HepG2 (cell line): Measurements from ENCODE around the gene POMP. TPM values are rescaled to one million over a fixed set of nuclear protein-coding genes. Genes with fewer than 3 reads are reported as not detected.

Experiments used
- BRD4 ChIP-seq: sonication (generic); formaldehyde crosslinking; IDR thresholded peaks from 2 replicates; pipeline ENCODE4 v1.4.0; 2020; ENCODE audit warnings: missing genetic modification reagents
- CCAR2 ChIP-seq: fragments of 200-400 bp; formaldehyde crosslinking; optimal IDR thresholded peaks from 2 replicates; pipeline ENCODE3; 2018; ENCODE audit warnings: low read depth, mild to moderate bottlenecking, low read length, moderate library complexity
- ESRRA ChIP-seq: sonication (generic); formaldehyde crosslinking; IDR thresholded peaks from 2 replicates; pipeline ENCODE4 v1.5.1; 2020; ENCODE audit warnings: mild to moderate bottlenecking, low read depth, missing genetic modification reagents
- HDAC6 ChIP-seq: fragments of 200-600 bp; sonication (generic); IDR thresholded peaks from 2 replicates; pipeline ENCODE4 v1.7.0; 2017; ENCODE audit warnings: mild to moderate bottlenecking, antibody characterized with exemption, low read length, low read depth
- JARID2 ChIP-seq: sonication (generic); formaldehyde crosslinking; IDR thresholded peaks from 2 replicates; pipeline ENCODE4 v1.8.1; 2023; ENCODE audit warnings: missing genetic modification reagents, inconsistent platforms; ENCODE audit not compliant: insufficient replicate concordance
- KDM2A ChIP-seq: sonication (generic); formaldehyde crosslinking; IDR thresholded peaks from 2 replicates; pipeline ENCODE4 v1.4.0; 2020; ENCODE audit warnings: low read depth, missing genetic modification reagents, borderline replicate concordance
- KLF6 ChIP-seq: IDR thresholded peaks from 2 replicates; pipeline ENCODE4 v1.8.0; 2016; ENCODE audit warnings: missing biosample characterization, missing genetic modification reagents
- MEIS2 ChIP-seq: sonication (generic); formaldehyde crosslinking; IDR thresholded peaks from 2 replicates; pipeline ENCODE4 v1.9.0; 2021; ENCODE audit warnings: mild to moderate bottlenecking, missing genetic modification reagents
- RARG ChIP-seq: sonication (generic); formaldehyde crosslinking; IDR thresholded peaks from 2 replicates; pipeline ENCODE4 v1.4.0; 2020; ENCODE audit warnings: low read depth, mild to moderate bottlenecking, missing genetic modification reagents
- SRF ChIP-seq: IDR thresholded peaks from 2 replicates; pipeline ENCODE4 v1.6.1; 2011; ENCODE audit warnings: mild to moderate bottlenecking, low read depth, low read length, moderate library complexity
- SSRP1 ChIP-seq: IDR thresholded peaks from 2 replicates; pipeline ENCODE4 v1.6.1; 2016; ENCODE audit warnings: control low read depth
- THAP8 ChIP-seq: sonication (generic); formaldehyde crosslinking; IDR thresholded peaks from 2 replicates; pipeline ENCODE4 v1.5.1; 2020; ENCODE audit warnings: missing genetic modification reagents, mild to moderate bottlenecking, borderline replicate concordance
- ZFP36 ChIP-seq: fragments of 150-350 bp; IDR thresholded peaks from 2 replicates; pipeline ENCODE4 v1.6.1; 2018; ENCODE audit warnings: borderline replicate concordance, low read length, low read depth; ENCODE audit not compliant: partially characterized antibody
- ZFYVE20 ChIP-seq: sonication (generic); formaldehyde crosslinking; IDR thresholded peaks from 2 replicates; pipeline ENCODE4 v1.8.0; 2023; ENCODE audit warnings: low read depth, mild to moderate bottlenecking, moderate library complexity, missing genetic modification reagents, borderline replicate concordance
- ZMYM2 ChIP-seq: sonication (generic); formaldehyde crosslinking; IDR thresholded peaks from 2 replicates; pipeline ENCODE4 v1.8.0; 2022; ENCODE audit warnings: mild to moderate bottlenecking, missing genetic modification reagents
- ZNF24 ChIP-seq: fragments of 450-650 bp; IDR thresholded peaks from 2 replicates; pipeline ENCODE4 v1.6.1; 2017; ENCODE audit warnings: antibody characterized with exemption, mild to moderate bottlenecking
- ZNF430 ChIP-seq: sonication (generic); formaldehyde crosslinking; IDR thresholded peaks from 2 replicates; pipeline ENCODE4 v1.9.0; 2021; ENCODE audit warnings: mild to moderate bottlenecking, missing genetic modification reagents
- ZNF7 ChIP-seq: IDR thresholded peaks from 2 replicates; pipeline ENCODE4 v1.6.1; 2016; ENCODE audit warnings: missing biosample characterization, missing genetic modification reagents
- ZNF780A ChIP-seq: sonication (generic); formaldehyde crosslinking; IDR thresholded peaks from 2 replicates; pipeline ENCODE4 v1.8.0; 2022; ENCODE audit warnings: mild to moderate bottlenecking, missing genetic modification reagents, moderate library complexity
- ZNF782 ChIP-seq: sonication (generic); formaldehyde crosslinking; IDR thresholded peaks from 2 replicates; pipeline ENCODE4 v1.4.0; 2020; ENCODE audit warnings: missing genetic modification reagents, mild to moderate bottlenecking, borderline replicate concordance
- ZNF784 ChIP-seq: sonication (generic); formaldehyde crosslinking; IDR thresholded peaks from 2 replicates; pipeline ENCODE4 v1.5.1; 2020; ENCODE audit warnings: missing genetic modification reagents, mild to moderate bottlenecking, borderline replicate concordance
- ZSCAN31 ChIP-seq: sonication (generic); formaldehyde crosslinking; IDR thresholded peaks from 2 replicates; pipeline ENCODE4 v1.5.0; 2020; ENCODE audit warnings: low read depth, mild to moderate bottlenecking, missing genetic modification reagents
- polyA plus RNA-seq, 8 experiments: library from polyadenylated mRNA; depleted of rRNA in 3 of 8; stranded (reverse) in 7 of 8; unstranded in 1 of 8; fragments of >200 nt; fragmentation: Illumina TruSeq in 4 of 8; extraction: Trizol in 4 of 8; gene quantifications; 2 replicates each; pipeline versions ENCODE4 v1.2.1 to v1.2.3, GENCODE V29; 2011 to 2016; ENCODE audit warnings: low read depth in 4 of 8, missing spikeins in 1 of 8, mixed read lengths in 1 of 8; ENCODE audit not compliant: insufficient read depth in 1 of 8
- total RNA-seq, 5 experiments: library from RNA; depleted of rRNA; stranded (reverse); fragments of >200 nt; fragmentation: Illumina TruSeq; extraction: Trizol; gene quantifications; 2 replicates each; pipeline ENCODE4 v1.2.3, GENCODE V29; 2016; ENCODE audit warnings: low read depth in 1 of 5
- TF ChIP-seq, protein P1 (sequence below), 2 experiments: sonication (generic) in 1 of 2; formaldehyde crosslinking in 1 of 2; IDR thresholded peaks; 2 replicates each; pipeline versions ENCODE4 v1.4.0 to v1.6.1; 2018 to 2020; ENCODE audit warnings: missing genetic modification reagents in 2 of 2, borderline replicate concordance in 1 of 2, low read depth in 1 of 2, mild to moderate bottlenecking in 1 of 2, missing biosample characterization in 1 of 2
- TF ChIP-seq, protein P2 (sequence below): IDR thresholded peaks from 2 replicates; pipeline ENCODE4 v1.6.1; 2016; ENCODE audit warnings: mild to moderate bottlenecking, missing biosample characterization, missing genetic modification reagents
- TF ChIP-seq, protein P3 (sequence below): IDR thresholded peaks from 2 replicates; pipeline ENCODE4 v1.6.1; 2016; ENCODE audit warnings: mild to moderate bottlenecking

Gene POMP
- total and polyA plus RNA-seq, 2 of the 13 experiments (the other 11 are each of a cell fraction or from before 2014, with no cell fraction given): 30.6 to 118 TPM

DNA sequence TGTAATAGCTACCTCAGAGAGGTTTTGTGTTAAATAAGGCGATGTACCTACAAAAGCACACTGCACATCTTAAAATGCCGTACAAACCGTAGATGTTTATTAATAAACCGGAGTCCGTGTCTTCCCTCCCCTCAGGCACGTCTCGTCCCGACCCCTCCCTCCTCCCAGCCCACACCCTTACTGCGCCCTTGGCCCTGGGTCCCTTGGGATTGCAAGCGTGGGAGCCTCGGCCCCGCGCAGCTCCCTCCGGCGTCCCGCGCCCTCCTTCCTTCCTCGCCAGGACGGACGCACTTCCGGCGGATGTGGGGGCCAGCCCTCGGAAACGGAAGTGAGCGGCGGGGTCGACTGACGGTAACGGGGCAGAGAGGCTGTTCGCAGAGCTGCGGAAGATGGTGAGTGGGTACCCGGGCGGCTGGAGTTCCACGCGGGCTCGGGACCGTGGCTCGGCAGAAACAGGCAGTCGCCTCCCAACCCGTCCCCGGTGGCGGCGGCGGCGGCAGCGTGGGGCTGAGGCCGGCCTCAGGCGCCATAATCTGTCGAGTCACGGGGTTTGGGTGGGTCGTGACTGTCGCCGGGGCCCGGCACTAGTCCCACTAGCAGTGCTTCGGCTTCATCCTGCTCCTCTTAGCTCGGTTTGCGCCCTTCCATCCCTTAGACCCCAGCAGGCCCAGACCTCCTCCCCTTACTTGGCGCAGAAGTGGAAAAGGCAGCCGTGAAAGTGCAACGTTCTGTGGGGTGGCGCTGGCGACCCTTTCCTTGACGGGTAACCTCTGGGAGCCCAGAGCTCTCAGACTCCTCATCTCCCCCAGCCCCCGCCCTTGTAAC, at the start of gene POMP (continued):
- TF ChIP-seq ZNF7 (no peak; the same call in 1 of the 2 replicates), ESRRA (CRISPR knock-in tag) (peak; percentile 71; the same call in 1 of the 2 replicates), JARID2 (CRISPR knock-in tag) (no peak), KDM2A (CRISPR knock-in tag) (peak; percentile 91), ZMYM2 (CRISPR knock-in tag) (no peak), ZFP36 (no peak), ZNF430 (CRISPR knock-in tag) (no peak; the same call in 1 of the 2 replicates), ZNF782 (CRISPR knock-in tag) (peak; percentile 74; the same call in 1 of the 2 replicates), KLF6 (CRISPR knock-in tag) (peak; percentile 64; the same call in 1 of the 2 replicates), SSRP1 (CRISPR knock-in tag) (no peak), THAP8 (CRISPR knock-in tag) (no peak), CCAR2 (no peak), ZNF24 (no peak), SRF (no peak), BRD4 (CRISPR knock-in tag) (peak; percentile 49; the same call in 1 of the 2 replicates), RARG (CRISPR knock-in tag) (no peak), MEIS2 (peak; percentile 59; the same call in 1 of the 2 replicates), ZFYVE20 (no peak), HDAC6 (no peak), ZNF780A (CRISPR knock-in tag) (no peak), ZSCAN31 (CRISPR knock-in tag) (peak; percentile 89), ZNF784 (CRISPR knock-in tag) (no peak; the same call in 1 of the 2 replicates)
- TF ChIP-seq, protein P1, sequence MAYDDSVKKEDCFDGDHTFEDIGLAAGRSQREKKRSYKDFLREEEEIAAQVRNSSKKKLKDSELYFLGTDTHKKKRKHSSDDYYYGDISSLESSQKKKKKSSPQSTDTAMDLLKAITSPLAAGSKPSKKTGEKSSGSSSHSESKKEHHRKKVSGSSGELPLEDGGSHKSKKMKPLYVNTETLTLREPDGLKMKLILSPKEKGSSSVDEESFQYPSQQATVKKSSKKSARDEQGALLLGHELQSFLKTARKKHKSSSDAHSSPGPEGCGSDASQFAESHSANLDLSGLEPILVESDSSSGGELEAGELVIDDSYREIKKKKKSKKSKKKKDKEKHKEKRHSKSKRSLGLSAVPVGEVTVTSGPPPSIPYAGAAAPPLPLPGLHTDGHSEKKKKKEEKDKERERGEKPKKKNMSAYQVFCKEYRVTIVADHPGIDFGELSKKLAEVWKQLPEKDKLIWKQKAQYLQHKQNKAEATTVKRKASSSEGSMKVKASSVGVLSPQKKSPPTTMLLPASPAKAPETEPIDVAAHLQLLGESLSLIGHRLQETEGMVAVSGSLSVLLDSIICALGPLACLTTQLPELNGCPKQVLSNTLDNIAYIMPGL (CRISPR knock-in tag; IDR thresholded peaks at IDR 0.05; ENCODE audit: borderline replicate concordance in 1 of 2, low read depth in 1 of 2): peak; percentile 87 to 94
- TF ChIP-seq, protein P2, sequence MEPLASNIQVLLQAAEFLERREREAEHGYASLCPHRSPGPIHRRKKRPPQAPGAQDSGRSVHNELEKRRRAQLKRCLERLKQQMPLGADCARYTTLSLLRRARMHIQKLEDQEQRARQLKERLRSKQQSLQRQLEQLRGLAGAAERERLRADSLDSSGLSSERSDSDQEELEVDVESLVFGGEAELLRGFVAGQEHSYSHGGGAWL (CRISPR knock-in tag): peak; percentile 53
- TF ChIP-seq, protein P3, sequence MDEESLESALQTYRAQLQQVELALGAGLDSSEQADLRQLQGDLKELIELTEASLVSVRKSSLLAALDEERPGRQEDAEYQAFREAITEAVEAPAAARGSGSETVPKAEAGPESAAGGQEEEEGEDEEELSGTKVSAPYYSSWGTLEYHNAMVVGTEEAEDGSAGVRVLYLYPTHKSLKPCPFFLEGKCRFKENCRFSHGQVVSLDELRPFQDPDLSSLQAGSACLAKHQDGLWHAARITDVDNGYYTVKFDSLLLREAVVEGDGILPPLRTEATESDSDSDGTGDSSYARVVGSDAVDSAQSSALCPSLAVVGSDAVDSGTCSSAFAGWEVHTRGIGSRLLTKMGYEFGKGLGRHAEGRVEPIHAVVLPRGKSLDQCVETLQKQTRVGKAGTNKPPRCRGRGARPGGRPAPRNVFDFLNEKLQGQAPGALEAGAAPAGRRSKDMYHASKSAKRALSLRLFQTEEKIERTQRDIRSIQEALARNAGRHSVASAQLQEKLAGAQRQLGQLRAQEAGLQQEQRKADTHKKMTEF (CRISPR knock-in tag): peak; percentile 50; the same call in 1 of the 2 replicates
